Lung (tissue), 12 donors: Measurements from ENCODE around the gene PTTG2. TPM values are rescaled to one million over a fixed set of nuclear protein-coding genes. Genes with fewer than 3 reads are reported as not detected.

ENCODE experiments used
- ATAC-seq: fragments of 200-7000 bp; cut with Tn5 transposase; one replicate; pipeline ENCODE4 v1.9.1; 2020; ENCODE audit warnings: moderate number of reproducible peaks; ENCODE audit not compliant: insufficient read depth, low FRiP score
- DNase-seq, 3 donors: peaks; one replicate each; pipeline ENCODE4 v3.0.0-alpha.2; 2013 to 2017
- H3K27ac ChIP-seq, 2 donors: one replicate each; pipeline ENCODE4 v1.5.1; 2013; ENCODE audit warnings: mild to moderate bottlenecking in 2 of 2, moderate library complexity in 2 of 2, control low read depth in 1 of 2, inconsistent platforms in 1 of 2, low read depth in 1 of 2, low read length in 1 of 2
- H3K27me3 ChIP-seq, 3 donors: one replicate each; pipeline ENCODE4 v1.5.1; 2013; ENCODE audit warnings: low read length in 2 of 3; ENCODE audit not compliant: control insufficient read depth in 3 of 3, insufficient read depth in 3 of 3
- H3K36me3 ChIP-seq, 4 donors: one replicate each; pipeline ENCODE4 v1.5.1; 2013; ENCODE audit warnings: low read length in 4 of 4, mild to moderate bottlenecking in 1 of 4, moderate library complexity in 1 of 4; ENCODE audit not compliant: control insufficient read depth in 4 of 4, insufficient read depth in 4 of 4
- H3K4me1 ChIP-seq, 5 donors: one replicate each; pipeline ENCODE4 v1.5.1; 2013; ENCODE audit warnings: low read length in 5 of 5, mild to moderate bottlenecking in 2 of 5, moderate library complexity in 1 of 5; ENCODE audit not compliant: control insufficient read depth in 5 of 5, insufficient read depth in 5 of 5
- H3K4me3 ChIP-seq: one replicate; pipeline ENCODE4 v1.5.1; 2013; ENCODE audit warnings: mild to moderate bottlenecking, control low read depth, moderate library complexity
- H3K9ac ChIP-seq, 2 donors: one replicate each; pipeline ENCODE4 v1.5.1; 2013; ENCODE audit warnings: low read length in 2 of 2, control low read depth in 1 of 2; ENCODE audit not compliant: insufficient read depth in 1 of 2
- H3K9me3 ChIP-seq, 4 donors: one replicate each; pipeline ENCODE4 v1.5.1; 2013; ENCODE audit warnings: low read length in 3 of 4, mild to moderate bottlenecking in 1 of 4, moderate library complexity in 1 of 4; ENCODE audit not compliant: control insufficient read depth in 4 of 4, insufficient read depth in 3 of 4
- CTCF ChIP-seq: IDR thresholded peaks from 2 replicates; pipeline ENCODE4 v1.5.1; 2012; ENCODE audit warnings: mild to moderate bottlenecking; ENCODE audit errors: control extremely low read depth, extremely low read depth
- WGBS, 2 donors: extraction: QIAGEN DNeasy Blood & Tissue Kit; methylation state at CpG; one replicate each; pipeline ENCODE4 v1.1.7; 2013; 5-methylcytosine and 5-hydroxymethylcytosine counted together
- polyA plus RNA-seq, 2 donors: library from polyadenylated mRNA; stranded (reverse); fragments of 200-250 nt; gene quantifications; one replicate each; pipeline ENCODE4 v1.2.1, GENCODE V29; 2013
- total RNA-seq, 2 donors: library from RNA; depleted of rRNA in 1 of 2; stranded (reverse); fragments of >200 nt in 1 of 2; gene quantifications; one replicate each; pipeline ENCODE4 v1.2.1, GENCODE V29; 2014 to 2021
- donor health status: control.
- donor health status: control.
- donor health status: Bipolar disorder and iron deficiency.
- donor health status: healthy.
- donor health status: DM: yes; HTN: yes; CAD: no.

PTTG2 gene
- total and polyA plus RNA-seq, 4 donors, result 0.11 to 0.52 TPM; not detected in 2

- no peaks in the 10 kb centered on the region for H3K27me3 ChIP-seq
- no peak overlapping the region for H3K9ac ChIP-seq
- peaks cover 2 to 34% (median 17%) of the 10 kb centered on the region in 5 donors for H3K4me1 ChIP-seq
- H3K4me3 ChIP-seq, result no peak overlapping the region
- WGBS, 2 donors, result 44 to 60% methylated on average over 3 of the region's 3 CpGs
- H3K36me3 ChIP-seq, result no peaks in the 10 kb centered on the region
- no peak overlapping the region for H3K27ac ChIP-seq
- ATAC-seq, result no peak
- TF ChIP-seq CTCF, result no peak
- H3K9me3 ChIP-seq, result no peaks in the 10 kb centered on the region
- DNase-seq, result peak in 1 of 3 donors; percentile 32
Measured at GRCh38 chr4:37994569-37994968, 34.4 kb downstream of the PTTG2 start.

GRCh38 chr4:37995299-37995821, 35.2 kb downstream of the PTTG2 start:
- H3K9ac ChIP-seq, result no peak overlapping the region
- no peaks in the 10 kb centered on the region for H3K9me3 ChIP-seq
- 96% methylated on average over 5 of the region's 5 CpGs for WGBS, 2 donors
- no peaks in the 10 kb centered on the region for H3K36me3 ChIP-seq
- no peak for ATAC-seq
- no peak overlapping the region for H3K4me3 ChIP-seq
- no peak for DNase-seq
- no peaks in the 10 kb centered on the region for H3K27me3 ChIP-seq
- H3K4me1 ChIP-seq, result peaks cover 2 to 33% (median 16%) of the 10 kb centered on the region in 5 donors
- no peak overlapping the region for H3K27ac ChIP-seq
- TF ChIP-seq CTCF, result no peak

GRCh38 chr4:37995981-37996775, 36.0 kb downstream of the PTTG2 start:
- no peak overlapping the region for H3K4me3 ChIP-seq
- peak in 1 of 3 donors; percentile 32 for DNase-seq
- H3K36me3 ChIP-seq, result no peaks in the 10 kb centered on the region
- ATAC-seq, result no peak
- no peak for TF ChIP-seq CTCF
- H3K27me3 ChIP-seq, result no peaks in the 10 kb centered on the region
- H3K9me3 ChIP-seq, result no peaks in the 10 kb centered on the region
- H3K9ac ChIP-seq, result no peak overlapping the region
- H3K4me1 ChIP-seq, result peaks cover 2 to 25% (median 12%) of the 10 kb centered on the region in 5 donors
- no peak overlapping the region for H3K27ac ChIP-seq
- 75 to 84% methylated on average over 7 of the region's 7 CpGs for WGBS, 2 donors
